Choroid plexus epithelial cell (primary cell): ENCODE measurements around the gene SHMT1.
"Not testable (repeated sequence)": the region's sequence is repeated elsewhere in the genome, so short reads cannot be mapped to it uniquely, and the experiment has no call there.

ENCODE experiments used
- DNase-seq: peaks from one replicate; pipeline ENCODE4 v3.0.0-alpha.2; 2010; ENCODE audit warnings: low read depth
- H3K4me3 ChIP-seq: 2 replicates; pipeline ENCODE4 v1.5.1; 2011; ENCODE audit warnings: low read depth, mild to moderate bottlenecking, control low read depth, low read length, moderate library complexity
- CTCF ChIP-seq: conservative IDR thresholded peaks from 2 replicates; pipeline ENCODE4 v1.5.1; 2011; ENCODE audit warnings: low read depth, mild to moderate bottlenecking, control low read depth, inconsistent platforms, low read length, moderate library complexity

The SHMT1 gene

GRCh38 chr17:18314059-18314730, 49.2 kb downstream of the SHMT1 start:
- TF ChIP-seq CTCF: no peak
- peak; percentile 36 for DNase-seq

DNA sequence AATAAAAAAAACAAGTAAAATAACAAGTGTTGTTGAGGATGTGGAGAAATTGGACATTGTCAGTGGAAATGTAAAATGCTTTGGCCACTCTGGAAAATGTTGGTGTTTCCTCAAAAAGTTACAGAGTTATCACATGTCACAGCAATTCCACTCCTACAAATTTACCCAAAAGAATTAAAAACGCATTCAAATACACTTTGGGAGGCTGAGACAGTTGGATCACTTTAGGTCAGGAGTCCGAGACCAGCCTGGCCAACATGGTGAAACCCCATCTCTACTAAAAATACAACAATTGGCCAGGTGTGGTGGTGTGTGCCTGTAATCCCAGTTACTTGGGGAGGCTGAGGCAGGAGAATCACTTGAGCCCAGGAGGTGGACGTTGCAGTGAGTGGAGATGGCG, 54.1 kb downstream of the SHMT1 start:
- TF ChIP-seq CTCF: no peak
- no peak for DNase-seq
- H3K4me3 ChIP-seq: no peak overlapping the region

More at GRCh38 chr17:18314059-18314730, 49.2 kb downstream of the SHMT1 start:
- peak overlapping the region; percentile 93 for H3K4me3 ChIP-seq

- DNase-seq, H3K4me3 ChIP-seq: not testable (repeated sequence)
Observed at GRCh38 chr17:18303206-18303605, 60.1 kb downstream of the SHMT1 start.

- no peak for DNase-seq
- no peak overlapping the region for H3K4me3 ChIP-seq
- TF ChIP-seq CTCF: no peak
Observed at GRCh38 chr17:18300725-18301480, 62.4 kb downstream of the SHMT1 start.

GRCh38 chr17:18298061-18298460, 65.3 kb downstream of the SHMT1 start:
- not testable (repeated sequence) for DNase-seq, H3K4me3 ChIP-seq

GRCh38 chr17:18291718-18292540, 71.4 kb downstream of the SHMT1 start:
- no peak for TF ChIP-seq CTCF
- no peak overlapping the region for H3K4me3 ChIP-seq
- no peak for DNase-seq

DNA sequence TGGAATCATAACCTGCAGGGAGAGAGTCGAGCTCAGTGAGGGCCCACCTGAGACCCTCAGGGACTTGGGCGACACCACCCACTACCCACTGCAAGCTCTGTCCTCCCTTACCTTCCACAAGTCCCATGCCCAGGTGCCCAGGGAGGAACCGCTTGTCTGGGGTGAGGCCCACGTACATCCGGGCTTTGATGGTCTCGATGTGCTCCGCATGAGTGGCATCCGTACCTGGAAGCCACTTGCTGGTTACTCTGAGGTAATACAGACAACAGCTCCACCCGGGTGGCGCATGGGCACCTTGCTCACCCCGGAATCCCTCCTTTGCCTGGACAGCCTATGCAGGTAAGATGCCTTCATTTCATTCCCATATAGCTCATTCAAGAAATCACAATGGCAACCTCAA, 78.1 kb downstream of the SHMT1 start:
- no peak for TF ChIP-seq CTCF
- no peak overlapping the region for H3K4me3 ChIP-seq
- no peak for DNase-seq
